HUDEP-2 (cell line): Measurements from ENCODE around the gene CTSS.
A peak's percentile ranks its signal among the peaks of the same experiment; 100 is the strongest.
"Not testable (repeated sequence)": the region's sequence is repeated elsewhere in the genome, so short reads cannot be mapped to it uniquely, and the experiment has no call there.

Experiments
- DNase-seq, 76 experiments: peaks; one replicate each; lab custom pipeline; 2025; ENCODE audit not compliant: unreplicated experiment in 76 of 76; lab: John Stamatoyannopoulos, UW

CTSS gene

GRCh38 chr1:150765296-150765976 is at the start of gene CTSS:
TSS of gene CTSS (minus strand) at chr1:150765778. CDS start at chr1:150764763, 1,015 bp downstream.
- peak in 9 of 76 experiments; percentile 4 to 32 (median 18) for DNase-seq

- DNase-seq, result peak in 53 of 76 experiments; percentile 2 to 65 (median 22)
These were observed 47.6 kb upstream of the CTSS start for GRCh38 chr1:150813028-150813707.

- no peak for DNase-seq
These were observed 45.5 kb upstream of the CTSS start for GRCh38 chr1:150810958-150811659.

- DNase-seq, result no peak
These were observed 44.1 kb upstream of the CTSS start for GRCh38 chr1:150809651-150810050.

GRCh38 chr1:150808846-150809245 is 43.3 kb upstream of the CTSS start:
- no peak for DNase-seq

- DNase-seq, result no peak
These were observed 42.5 kb upstream of the CTSS start, which contains the start of gene CTSK for GRCh38 chr1:150808121-150808520. TSS of gene CTSK (minus strand) at chr1:150808260. CDS start at chr1:150806805, 1,455 bp downstream.

GRCh38 chr1:150807249-150808023 is 41.9 kb upstream of the CTSS start:
- no peak for DNase-seq

GRCh38 chr1:150805899-150806298 is 40.3 kb upstream of the CTSS start:
- no peak for DNase-seq

- no peak for DNase-seq
These were observed 39.1 kb upstream of the CTSS start for GRCh38 chr1:150804671-150805070.

- DNase-seq, result no peak
These were observed 33.5 kb upstream of the CTSS start for GRCh38 chr1:150799089-150799488.

- DNase-seq, result no peak
These were observed 32.9 kb upstream of the CTSS start for GRCh38 chr1:150798525-150798924.

- DNase-seq, result no peak
These were observed 30.8 kb upstream of the CTSS start for GRCh38 chr1:150796374-150796773.

- DNase-seq, result not testable (repeated sequence)
These were observed 28.2 kb upstream of the CTSS start for GRCh38 chr1:150793778-150794177.

- no peak for DNase-seq
These were observed 27.6 kb upstream of the CTSS start for GRCh38 chr1:150793221-150793620.

- DNase-seq, result no peak
These were observed 26.0 kb upstream of the CTSS start for GRCh38 chr1:150791585-150791984.

- no peak for DNase-seq
These were observed 23.8 kb upstream of the CTSS start for GRCh38 chr1:150789396-150789795.

GRCh38 chr1:150788946-150789345 is 23.4 kb upstream of the CTSS start:
- DNase-seq, result no peak

- no peak for DNase-seq
These were observed 21.9 kb upstream of the CTSS start for GRCh38 chr1:150787455-150787854.

- no peak for DNase-seq
These were observed 14.9 kb upstream of the CTSS start for GRCh38 chr1:150780510-150780909.

GRCh38 chr1:150778409-150778808 is 12.8 kb upstream of the CTSS start:
- no peak for DNase-seq

GRCh38 chr1:150777544-150777943 is 12.0 kb upstream of the CTSS start:
- no peak for DNase-seq
